GM12891 (cell line): Measurements from ENCODE around the gene ZDHHC9.

Experiments used
- DNase-seq: peaks from one replicate; pipeline ENCODE4 v3.0.0; 2011; ENCODE audit warnings: low spot score; ENCODE audit not compliant: insufficient read length
- FAIRE-seq: peaks from 2 replicates; lab custom pipeline; 2011; peaks lifted over from hg19 to GRCh38; lab: Jason Lieb, UNC
- PAX5 ChIP-seq: IDR thresholded peaks from 2 replicates; pipeline ENCODE4 v1.6.1; 2011; ENCODE audit warnings: low read length, moderate library complexity, mild to moderate bottlenecking; ENCODE audit not compliant: insufficient read depth, severe bottlenecking
- POLR2A ChIP-seq: IDR thresholded peaks from 2 replicates; pipeline ENCODE4 v1.6.1; 2011; ENCODE audit warnings: low read depth, low read length, control low read depth
- POLR2AphosphoS5 ChIP-seq: IDR thresholded peaks from 2 replicates; pipeline ENCODE4 v1.6.1; 2011; ENCODE audit warnings: low read depth, low read length, control low read depth
- POU2F2 ChIP-seq: IDR thresholded peaks from 2 replicates; pipeline ENCODE4 v1.6.1; 2011; ENCODE audit warnings: low read depth, mild to moderate bottlenecking, control low read depth, low read length, moderate library complexity
- SPI1 ChIP-seq: IDR thresholded peaks from 2 replicates; pipeline ENCODE4 v1.6.1; 2011; ENCODE audit warnings: low read depth, low read length, control low read depth
- TAF1 ChIP-seq: IDR thresholded peaks from 2 replicates; pipeline ENCODE4 v1.6.1; 2011; ENCODE audit warnings: low read depth, low read length, control low read depth

The ZDHHC9 gene

GRCh38 chrX:129754056-129755024, 89.3 kb downstream of the ZDHHC9 start:
- DNase-seq (no peak), FAIRE-seq (peak; percentile 94)
- TF ChIP-seq POLR2AphosphoS5 = no peak
- TF ChIP-seq POLR2A = no peak
- TF ChIP-seq POU2F2 = no peak
- no peak for TF ChIP-seq TAF1
- TF ChIP-seq SPI1 = no peak
- TF ChIP-seq PAX5 = no peak
